DMS79 treated with DMSO at 0.1 percent for 48 hours (cell line): ENCODE data around the gene IL9.
A peak's percentile ranks its signal among the peaks of the same experiment; 100 is the strongest.

Source experiments
- DNase-seq: peaks from one replicate; lab custom pipeline; 2025; lab: John Stamatoyannopoulos, UW

The IL9 gene

GRCh38 chr5:135891268-135891667, 4.4 kb downstream of the IL9 start:
- DNase-seq = no peak

GRCh38 chr5:135890867-135891266, 4.8 kb downstream of the IL9 start:
- no peak for DNase-seq

GRCh38 chr5:135890296-135890695, 5.3 kb downstream of the IL9 start:
- DNase-seq = no peak

- no peak for DNase-seq
These were observed 7.6 kb downstream of the IL9 start for GRCh38 chr5:135887881-135888614.

- DNase-seq = peak; percentile 21
These were observed 8.2 kb downstream of the IL9 start for GRCh38 chr5:135887447-135887864.

- no peak for DNase-seq
These were observed 9.5 kb downstream of the IL9 start for GRCh38 chr5:135886136-135886535.

- no peak for DNase-seq
These were observed 10.6 kb downstream of the IL9 start for GRCh38 chr5:135885031-135885430.

GRCh38 chr5:135883441-135883840, 12.2 kb downstream of the IL9 start:
- DNase-seq = no peak

- DNase-seq = no peak
These were observed 12.6 kb downstream of the IL9 start for GRCh38 chr5:135883026-135883425.

GRCh38 chr5:135881819-135882218, 13.8 kb downstream of the IL9 start:
- DNase-seq = no peak

GRCh38 chr5:135881244-135881643, 14.4 kb downstream of the IL9 start:
- no peak for DNase-seq

GRCh38 chr5:135880801-135881200, 14.8 kb downstream of the IL9 start:
- no peak for DNase-seq

- DNase-seq = no peak
These were observed 15.4 kb downstream of the IL9 start for GRCh38 chr5:135880278-135880677.

- no peak for DNase-seq
These were observed 16.1 kb downstream of the IL9 start for GRCh38 chr5:135879591-135879990.

- DNase-seq = no peak
These were observed 17.5 kb downstream of the IL9 start for GRCh38 chr5:135878156-135878620.

- DNase-seq = no peak
These were observed 18.0 kb downstream of the IL9 start for GRCh38 chr5:135877570-135878155.

- no peak for DNase-seq
These were observed 19.5 kb downstream of the IL9 start for GRCh38 chr5:135876146-135876545.

- no peak for DNase-seq
These were observed 20.1 kb downstream of the IL9 start for GRCh38 chr5:135875567-135875966.

- DNase-seq = no peak
These were observed 21.2 kb downstream of the IL9 start for GRCh38 chr5:135874461-135874860.

- DNase-seq = no peak
These were observed 21.8 kb downstream of the IL9 start for GRCh38 chr5:135873831-135874230.

- DNase-seq = no peak
These were observed 24.2 kb downstream of the IL9 start for GRCh38 chr5:135871268-135871915.

GRCh38 chr5:135869935-135870334, 25.7 kb downstream of the IL9 start:
- DNase-seq = no peak

GRCh38 chr5:135869276-135869675, 26.4 kb downstream of the IL9 start:
- no peak for DNase-seq
